ENCODE data around the gene FNIP2.
A peak's percentile ranks its signal among the peaks of the same experiment; 100 is the strongest.
"Not testable (repeated sequence)": the region's sequence is repeated elsewhere in the genome, so short reads cannot be mapped to it uniquely, and the experiment has no call there.

The FNIP2 gene

DNA sequence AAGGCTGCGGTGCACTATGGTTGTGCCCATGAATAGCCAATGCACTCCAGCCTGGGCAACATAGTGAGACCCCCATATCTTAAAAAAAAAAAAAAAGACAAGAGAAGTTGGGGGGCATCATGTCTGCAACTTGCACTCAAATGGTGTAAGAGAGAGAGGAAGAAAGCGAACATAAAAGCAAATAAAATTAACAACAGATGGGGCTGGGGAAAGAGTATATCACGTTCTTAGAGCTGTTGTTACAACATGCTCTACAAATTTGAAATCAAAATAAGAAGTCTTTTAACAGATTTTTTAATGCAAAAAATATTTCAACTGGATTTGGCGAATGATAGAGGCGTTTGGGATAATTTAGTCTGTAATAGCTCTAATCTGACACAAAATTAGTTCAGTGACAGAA is 144.9 kb downstream of the FNIP2 start:
- DNase-seq (ENCODE audit: low read depth) = no peak

DNA sequence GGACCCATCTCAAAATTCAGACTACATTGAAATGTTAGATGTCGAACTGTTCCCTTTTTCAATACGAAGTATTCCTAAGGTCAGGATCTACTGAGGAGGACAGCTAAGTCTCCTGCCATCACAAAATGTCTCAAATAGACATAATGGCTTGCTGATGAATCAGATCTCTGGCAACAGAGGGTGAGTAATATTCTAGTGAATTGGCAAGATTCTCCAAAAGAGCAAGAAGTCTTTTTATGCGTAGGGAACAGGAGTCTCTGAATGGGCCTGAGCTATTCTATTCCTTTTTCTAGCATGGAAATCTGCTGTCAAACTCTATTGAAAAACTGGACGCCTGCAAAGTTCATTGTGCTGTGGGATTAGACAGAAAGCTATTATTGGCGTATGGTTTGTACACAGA is 145.4 kb downstream of the FNIP2 start:
- DNase-seq (ENCODE audit: low read depth) = peak; percentile 82

DNA sequence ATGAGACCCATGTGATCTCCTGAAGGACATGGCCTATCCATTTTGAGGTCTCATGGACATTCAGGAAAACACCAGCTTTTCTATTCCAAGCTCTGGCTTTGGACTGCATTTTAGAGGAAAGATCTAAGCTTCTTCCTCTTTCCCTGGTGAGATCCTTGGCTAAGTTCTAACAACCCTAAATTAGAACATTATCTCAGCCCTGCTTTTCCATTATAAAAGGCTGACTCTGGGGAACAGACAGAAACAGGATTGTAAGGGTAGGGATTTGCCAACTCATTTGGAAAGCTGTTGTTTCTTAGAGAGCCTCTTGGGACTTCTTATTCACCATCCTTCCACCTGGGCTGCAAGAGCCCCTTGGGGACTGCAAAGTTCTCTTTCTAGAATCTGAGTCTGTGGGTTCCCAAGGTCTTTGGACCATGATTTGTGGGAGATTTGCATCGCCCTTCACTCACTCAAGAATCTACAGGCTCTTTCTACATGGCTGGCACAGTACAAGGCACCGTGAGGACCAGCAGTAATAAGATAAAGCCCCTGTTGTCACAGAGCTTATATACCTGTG is 146.9 kb downstream of the FNIP2 start:
- no peak for DNase-seq (ENCODE audit: low read depth)

DNA sequence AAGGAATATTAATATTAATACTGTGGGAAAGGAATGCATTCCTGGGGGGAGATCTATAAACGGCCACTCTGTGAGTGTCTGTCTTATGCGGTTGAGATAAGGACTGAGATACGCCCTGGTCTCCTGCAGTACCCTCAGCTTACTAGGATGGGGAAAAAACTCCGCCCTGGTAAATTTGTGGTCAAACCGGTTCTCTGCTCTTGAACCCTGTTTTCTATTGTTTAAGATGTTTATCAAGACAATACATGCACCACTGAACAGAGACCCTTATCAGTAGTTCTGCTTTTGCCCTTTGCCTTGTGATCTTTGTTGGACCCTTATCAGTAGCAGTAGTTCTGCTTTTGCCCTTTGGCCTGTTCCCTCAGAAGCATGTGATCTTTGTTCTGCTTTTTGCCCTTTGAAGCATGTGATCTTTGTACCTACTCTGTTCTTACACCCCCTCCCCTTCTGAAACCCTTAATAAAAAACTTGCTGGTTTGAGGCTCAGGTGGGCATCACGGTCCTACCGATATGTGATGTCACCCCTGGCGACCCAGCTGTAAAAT is 151.7 kb downstream of the FNIP2 start:
- not testable (repeated sequence) for DNase-seq (ENCODE audit: low read depth)

DNA sequence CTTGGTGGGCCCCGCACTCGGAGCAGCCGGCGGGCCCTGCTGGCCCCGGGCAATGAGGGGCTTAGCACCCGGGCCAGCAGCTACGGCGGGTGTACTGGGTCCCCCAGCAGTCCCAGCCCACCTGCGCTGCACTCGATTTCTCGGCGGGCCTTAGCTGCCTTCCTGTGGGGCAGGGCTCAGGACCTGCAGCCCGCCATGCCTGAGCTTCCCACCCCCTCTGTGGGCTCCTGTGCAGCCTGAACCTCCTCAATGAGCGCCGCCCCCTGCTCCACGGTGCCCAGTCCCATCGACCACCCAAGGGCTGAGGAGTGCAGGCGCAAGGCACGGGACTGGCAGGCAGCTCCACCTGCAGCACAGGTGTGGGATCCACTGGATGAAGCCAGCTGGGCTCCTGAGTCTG is 158.9 kb downstream of the FNIP2 start:
- not testable (repeated sequence) for DNase-seq (ENCODE audit: low read depth)

DNA sequence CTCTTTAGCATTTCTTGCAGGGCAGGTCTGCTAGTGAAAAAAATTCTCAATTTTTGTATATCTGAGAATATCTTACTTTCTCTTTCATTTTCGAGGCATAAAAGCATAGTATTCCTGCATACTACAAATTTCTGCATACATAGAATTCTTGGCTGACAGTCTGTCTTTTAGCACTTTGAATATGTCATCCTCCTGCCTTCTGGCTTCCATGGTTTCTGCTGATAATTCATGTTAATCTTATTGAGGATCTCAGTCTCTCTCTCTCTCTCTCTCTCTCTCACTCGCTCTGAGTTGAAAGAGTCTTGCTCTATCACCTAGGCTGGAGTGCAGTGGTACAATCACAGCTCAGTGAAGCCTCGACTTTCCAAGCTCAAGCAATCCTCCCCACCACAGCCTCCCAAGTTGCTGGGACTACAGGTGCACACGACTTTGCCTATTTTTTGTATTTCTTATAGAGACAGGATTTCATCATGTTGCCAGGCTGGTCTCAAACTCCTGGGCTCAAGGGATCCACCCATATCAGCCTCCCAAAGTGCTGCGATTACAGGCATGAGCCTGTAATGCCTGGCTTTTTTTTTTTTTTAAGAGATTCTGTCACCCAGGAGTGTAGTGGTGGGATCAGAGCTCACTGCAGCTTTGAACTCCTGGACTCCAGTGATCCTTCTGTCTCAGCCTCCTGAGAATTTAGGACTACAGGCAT is 161.3 kb downstream of the FNIP2 start:
- DNase-seq (ENCODE audit: low read depth) = no peak

DNA sequence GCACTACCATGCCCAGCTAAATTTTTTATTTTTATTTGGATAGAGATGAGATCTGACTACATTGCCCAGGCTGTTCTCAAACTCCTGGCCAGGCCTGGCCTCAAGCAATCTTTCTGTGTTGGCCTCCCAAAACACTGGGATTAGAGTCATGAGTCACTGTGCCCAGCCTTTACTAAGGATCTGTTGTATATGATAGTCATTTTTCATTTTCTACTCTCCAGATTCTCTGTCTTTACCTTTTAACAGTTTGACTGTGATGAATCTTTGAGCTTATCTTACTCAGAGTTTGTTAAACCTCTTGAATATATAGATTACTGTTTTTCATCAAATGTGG is 161.8 kb downstream of the FNIP2 start:
- peak; percentile 25 for DNase-seq (ENCODE audit: low read depth)

DNA sequence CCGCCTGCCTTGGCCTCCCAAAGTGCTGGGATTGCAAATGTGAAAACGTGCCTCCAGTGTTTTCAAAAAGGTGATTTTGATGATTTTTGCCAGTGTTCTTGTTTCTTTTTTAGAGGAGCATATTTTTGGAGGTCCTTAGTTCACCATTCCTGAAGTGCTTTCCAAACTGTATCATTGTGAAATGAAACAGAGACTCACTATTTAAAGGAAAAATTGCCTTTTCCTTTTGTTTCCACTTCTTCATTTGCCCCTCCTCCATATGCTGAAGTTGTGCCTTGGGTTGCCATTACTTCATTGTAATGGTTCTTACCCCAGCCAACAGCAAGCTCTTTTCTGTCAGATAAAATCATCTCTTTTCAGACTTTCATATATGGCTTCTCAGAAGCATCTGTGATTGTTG is 164.4 kb downstream of the FNIP2 start:
- DNase-seq (ENCODE audit: low read depth) = no peak

DNA sequence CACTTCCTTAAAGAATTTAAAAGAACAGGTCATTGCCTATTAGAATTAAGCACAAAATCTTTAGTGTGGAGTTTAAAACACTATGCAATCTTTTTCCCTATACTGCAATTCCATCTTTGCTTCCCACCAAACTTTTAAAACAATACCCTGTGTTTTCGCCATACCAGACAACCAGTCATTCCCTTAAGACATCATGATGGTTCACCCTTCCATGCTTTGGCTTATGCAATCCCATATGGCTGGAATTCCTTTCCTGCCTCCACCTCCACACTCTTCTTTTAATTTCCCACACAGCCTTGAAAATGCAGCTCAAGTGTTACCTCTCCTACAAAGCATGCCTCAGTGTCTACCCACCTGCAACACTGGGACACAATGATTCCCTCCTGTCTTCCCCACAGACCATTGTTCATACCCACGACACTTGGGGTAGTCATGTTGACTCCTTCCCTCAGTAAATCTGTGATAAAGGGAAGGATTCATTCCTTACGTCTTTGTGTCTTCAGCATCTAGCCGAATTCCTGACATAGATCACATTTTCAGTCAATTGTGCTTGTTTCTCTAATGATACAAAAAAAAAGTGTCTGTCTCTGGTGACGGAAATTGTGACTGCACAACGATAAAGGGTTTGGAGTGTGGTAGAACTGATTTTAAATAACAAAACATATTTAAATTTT is 166.3 kb downstream of the FNIP2 start:
- DNase-seq (ENCODE audit: low read depth) = no peak

DNA sequence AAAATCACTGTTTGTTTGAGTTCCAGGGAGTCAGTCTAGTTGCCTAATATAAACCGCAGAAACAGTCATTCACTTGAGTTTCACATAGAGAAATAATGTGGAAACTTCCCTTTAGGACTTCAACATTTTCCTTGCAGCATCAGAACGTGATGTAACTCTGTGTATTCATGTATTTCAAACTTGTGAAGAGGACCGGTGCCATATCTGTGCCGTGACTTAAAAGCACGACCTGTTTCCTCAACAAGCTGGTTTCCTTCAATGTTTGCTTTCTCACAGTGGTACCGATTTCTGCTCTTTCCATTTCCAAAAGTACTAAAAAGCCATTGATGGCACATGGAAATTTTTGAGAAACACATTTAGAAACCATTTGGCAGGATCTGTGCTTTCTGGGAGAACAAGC is 167.4 kb downstream of the FNIP2 start:
- no peak for DNase-seq (ENCODE audit: low read depth)

DNA sequence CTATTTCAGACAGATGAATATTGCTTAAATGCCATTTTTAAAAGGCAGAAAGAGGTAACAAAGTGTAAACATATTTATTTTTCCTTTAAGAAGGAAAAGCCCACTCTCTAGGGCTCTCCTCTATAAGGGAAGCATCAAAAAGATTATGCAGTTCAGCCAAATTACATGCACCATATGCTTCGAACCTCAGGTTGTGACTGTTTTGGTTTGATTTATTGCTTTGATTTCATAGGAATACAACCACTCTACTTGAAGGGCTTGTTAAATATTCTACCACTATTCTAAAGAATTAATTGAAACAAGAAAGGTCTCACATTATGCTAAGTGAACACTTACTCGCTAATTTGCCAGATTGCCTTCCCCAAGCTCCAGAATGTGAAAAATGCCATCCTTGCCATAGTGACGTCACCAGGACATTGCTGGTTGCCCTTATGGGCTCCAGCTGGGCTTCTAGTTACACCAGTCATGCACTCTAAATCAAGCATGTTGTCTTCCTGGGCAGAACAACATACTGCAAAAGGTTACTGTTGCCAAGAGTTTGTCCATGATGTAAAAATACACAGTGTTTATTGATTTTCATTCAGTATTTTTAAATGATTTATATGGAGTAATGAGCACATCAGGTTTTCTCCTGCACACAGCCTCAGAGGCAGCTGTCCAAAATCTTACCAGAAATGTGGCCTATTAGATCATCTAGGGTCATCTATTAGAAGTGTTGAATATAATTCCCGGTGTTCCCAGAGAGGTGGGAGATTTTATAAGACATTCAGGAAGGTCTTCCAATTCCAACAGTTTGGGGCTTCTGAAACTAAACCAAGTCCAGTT is 169.6 kb downstream of the FNIP2 start:
- DNase-seq (ENCODE audit: low read depth) = peak; percentile 13

DNA sequence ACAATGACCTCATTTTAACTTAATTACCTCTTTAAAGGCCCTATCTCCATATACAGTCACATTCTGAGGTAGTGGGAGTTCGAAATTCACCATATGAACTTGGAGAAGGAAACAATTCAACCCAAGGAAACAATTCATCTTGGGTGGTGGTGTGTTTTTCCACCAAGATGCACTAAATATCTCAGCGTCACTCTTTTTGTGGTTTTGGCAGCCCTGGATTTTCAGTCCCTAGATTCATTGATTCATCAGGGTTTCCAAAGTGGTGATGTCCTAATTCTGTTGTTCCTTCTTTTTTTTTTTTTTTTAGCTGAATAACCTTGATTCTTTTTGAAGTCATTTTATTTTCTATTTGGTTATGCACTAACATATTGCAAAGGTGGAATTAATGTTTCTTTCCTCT is 171.4 kb downstream of the FNIP2 start:
- DNase-seq (ENCODE audit: low read depth) = no peak

DNA sequence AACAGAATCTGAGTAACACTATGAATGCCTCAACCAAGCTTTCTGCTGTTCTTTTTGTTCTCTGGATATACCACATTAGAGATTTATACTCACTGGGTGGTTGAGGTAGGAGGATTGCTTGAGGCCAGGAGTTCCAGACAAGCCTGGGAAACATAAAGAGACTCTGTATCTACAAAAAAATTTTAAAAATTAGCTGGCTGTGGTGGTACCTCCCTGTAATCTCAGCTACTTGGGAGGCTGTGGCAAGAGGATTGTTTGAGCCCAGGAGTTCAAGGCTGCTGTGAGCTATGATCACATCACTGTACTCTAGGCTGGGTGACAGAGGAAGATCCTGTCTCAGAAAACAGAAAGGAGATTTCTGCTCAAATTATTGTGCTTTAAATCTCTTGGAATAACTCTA is 172.5 kb downstream of the FNIP2 start:
- no peak for DNase-seq (ENCODE audit: low read depth)

DNA sequence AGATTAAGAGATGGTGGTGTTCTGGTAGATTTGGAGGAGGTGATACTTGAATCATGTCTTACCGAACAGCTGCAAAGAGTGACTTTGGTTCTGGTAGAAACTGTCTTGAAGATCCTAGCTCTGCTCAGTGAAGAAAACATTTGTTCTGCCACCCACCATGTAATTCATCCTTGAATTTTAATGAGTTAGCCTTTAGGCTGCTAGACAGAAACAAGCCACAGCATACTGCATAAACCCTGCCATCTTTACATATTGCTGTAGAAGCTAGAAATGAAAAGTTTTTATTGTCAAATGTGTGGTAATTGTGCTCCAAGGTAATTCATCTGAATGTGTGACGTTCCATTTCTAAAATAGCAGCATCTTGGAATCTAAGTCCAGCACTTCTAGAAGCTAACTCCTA is 173.1 kb downstream of the FNIP2 start:
- no peak for DNase-seq (ENCODE audit: low read depth)

DNA sequence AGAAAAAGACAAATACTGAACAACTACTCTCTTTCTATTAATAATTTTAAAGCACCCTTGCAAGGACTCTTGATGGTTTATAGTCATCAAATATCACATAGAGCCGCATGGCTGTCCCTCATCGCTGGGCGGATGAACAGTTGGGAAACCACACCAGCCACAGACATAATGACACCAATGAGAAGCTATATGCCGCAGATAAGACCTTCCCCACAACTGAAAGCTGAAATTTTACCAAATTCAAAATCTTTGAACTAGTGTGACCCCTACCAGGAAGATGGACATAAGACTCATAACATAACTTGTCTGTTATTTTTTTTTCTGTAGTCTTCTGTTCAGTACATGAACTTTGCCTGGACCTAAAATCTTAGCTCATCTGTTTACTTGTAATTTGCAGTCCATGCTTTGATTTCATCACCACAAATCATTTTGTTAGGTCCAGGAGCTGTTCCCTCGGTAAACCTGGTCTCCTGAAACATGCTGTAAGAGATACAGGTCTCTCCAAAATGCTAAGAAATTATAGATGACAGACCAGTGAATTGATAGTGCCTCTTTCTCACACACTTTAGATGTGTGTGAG is 176.8 kb downstream of the FNIP2 start:
- no peak for DNase-seq (ENCODE audit: low read depth)

DNA sequence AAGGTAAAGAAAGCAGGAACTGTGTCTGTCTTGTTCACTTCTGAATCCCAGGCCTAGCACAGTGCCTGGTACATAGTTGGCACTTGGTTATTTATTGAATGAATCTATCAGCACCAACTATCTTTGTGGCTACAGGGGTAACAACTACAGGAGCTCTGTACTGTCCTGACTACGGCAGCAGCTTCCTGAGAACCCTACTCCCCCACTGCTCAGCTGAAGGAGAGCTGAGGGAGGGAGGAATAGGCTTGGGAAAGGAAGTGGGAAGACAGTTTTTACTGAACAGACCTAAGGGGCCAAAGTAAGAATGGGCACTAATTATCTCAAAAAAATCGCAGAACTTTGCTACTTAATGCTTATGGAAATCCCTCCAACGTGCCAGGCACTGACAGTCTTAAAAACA is 178.0 kb downstream of the FNIP2 start:
- no peak for DNase-seq (ENCODE audit: low read depth)

DNA sequence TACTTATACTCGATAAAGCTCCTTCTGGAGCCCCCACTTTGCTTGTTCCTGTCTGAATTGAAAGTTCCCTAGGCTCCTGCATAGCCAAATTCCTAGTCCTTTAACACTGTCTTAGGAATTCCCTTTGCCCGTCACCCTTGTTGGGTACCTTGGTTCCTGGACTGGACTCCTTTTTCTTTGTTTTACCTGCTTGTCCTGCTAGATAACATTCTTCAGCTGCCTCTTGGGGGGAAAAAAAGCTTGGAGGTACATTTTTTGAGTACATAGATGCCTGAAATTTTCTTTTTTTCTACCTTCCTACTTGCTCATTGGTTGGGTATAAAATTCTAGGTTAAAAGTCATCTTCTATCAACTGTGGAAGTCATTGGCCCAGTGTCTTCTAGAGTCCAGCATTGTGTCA is 179.2 kb downstream of the FNIP2 start:
- no peak for DNase-seq (ENCODE audit: low read depth)

DNA sequence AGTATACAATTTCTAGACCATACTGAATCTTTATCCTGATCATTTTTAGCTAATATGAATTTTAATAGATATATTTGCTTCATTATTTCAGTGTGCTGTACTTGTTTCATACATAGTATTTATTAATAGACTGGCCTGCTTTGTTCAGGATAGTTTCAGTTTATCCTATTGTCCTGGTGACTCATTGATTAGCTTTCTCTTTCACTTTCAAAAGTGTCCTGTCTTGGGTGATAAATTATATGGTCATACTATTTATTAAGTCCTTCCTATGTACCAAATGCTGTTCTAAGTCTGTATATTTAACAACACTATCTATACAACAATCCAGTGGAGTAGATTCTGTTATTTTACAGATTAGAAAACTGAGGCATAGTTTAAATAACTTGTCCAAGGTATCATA is 180.3 kb downstream of the FNIP2 start:
- peak; percentile 70 for DNase-seq (ENCODE audit: low read depth)

DNA sequence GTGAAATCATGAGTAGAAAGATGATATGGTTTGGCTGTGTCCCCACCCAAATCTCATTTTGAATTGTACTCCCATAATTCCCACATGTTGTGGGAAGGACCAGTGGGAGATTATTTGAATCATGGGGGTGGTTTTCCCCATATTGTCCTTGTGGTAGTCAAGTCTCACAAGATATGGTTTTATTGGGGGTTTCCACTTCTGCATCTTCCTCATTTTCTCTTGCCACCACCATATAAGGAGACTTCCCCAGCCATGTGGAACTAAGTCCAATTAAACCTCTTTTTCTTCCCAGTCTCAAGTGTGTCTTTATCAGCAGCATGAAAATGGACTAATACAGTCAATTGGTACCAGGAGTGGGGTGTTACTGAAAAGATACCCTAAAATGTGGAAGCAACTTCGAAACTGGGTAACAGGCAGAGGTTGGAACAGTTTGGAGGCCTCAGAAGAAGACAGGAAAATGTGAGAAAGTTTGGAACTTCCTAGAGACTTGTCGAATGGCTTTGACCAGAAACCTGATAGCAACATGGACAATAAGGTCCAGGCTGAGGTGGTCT is 183.5 kb downstream of the FNIP2 start:
- not testable (repeated sequence) for DNase-seq (ENCODE audit: low read depth)

DNA sequence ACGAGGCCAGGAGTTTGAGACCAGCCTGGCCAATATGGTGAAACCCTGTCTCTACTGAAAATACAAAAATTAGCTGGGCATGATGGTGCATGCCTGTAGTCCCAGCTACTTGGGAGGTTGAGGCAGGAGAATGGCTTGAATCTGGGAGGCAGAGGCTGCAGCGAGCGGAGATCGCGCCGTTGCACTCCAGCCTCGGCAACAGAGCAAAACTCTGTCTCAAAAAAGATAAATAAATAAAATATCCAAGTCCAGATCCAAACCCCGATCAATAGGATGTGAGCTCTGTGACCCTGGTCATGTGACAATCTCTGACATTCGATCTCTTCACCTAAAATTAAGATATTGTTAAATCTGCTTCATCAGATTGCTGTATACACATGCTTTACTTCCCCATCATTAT is 187.5 kb downstream of the FNIP2 start:
- DNase-seq (ENCODE audit: low read depth) = not testable (repeated sequence)

DNA sequence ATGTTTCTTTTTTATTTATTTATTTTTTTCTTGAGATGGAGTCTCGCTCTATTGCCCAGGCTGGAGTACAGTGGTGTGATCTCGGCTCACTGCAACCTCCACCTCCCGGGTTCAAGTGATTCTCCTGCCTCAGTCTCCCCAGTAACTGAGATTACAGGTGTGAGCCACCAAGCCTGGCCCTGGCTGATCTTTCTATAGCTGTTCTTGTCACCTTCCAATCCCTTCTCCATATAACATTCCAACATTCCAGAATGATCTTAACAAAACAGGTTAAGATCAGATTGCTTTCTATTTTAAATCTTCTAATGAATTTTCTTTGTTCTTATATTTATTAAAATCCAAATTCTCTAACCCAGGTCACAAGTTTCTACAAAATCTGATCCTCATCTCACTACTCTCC is 188.1 kb downstream of the FNIP2 start:
- DNase-seq (ENCODE audit: low read depth) = not testable (repeated sequence)

Data from ELR (cell line).